ENCODE data around the gene CDC45.

The CDC45 gene

GRCh38 chr22:19497245-19497644 is 17.5 kb downstream of the CDC45 start:
- no peak for DNase-seq

- no peak for DNase-seq
Observed at GRCh38 chr22:19498154-19498865, 18.6 kb downstream of the CDC45 start.

- DNase-seq, result no peak
Observed at GRCh38 chr22:19498866-19499190, 19.1 kb downstream of the CDC45 start.

GRCh38 chr22:19499236-19499879 is 19.6 kb downstream of the CDC45 start:
- no peak for DNase-seq

- no peak for DNase-seq
Observed at GRCh38 chr22:19499880-19500242, 20.1 kb downstream of the CDC45 start.

- no peak for DNase-seq
Observed at GRCh38 chr22:19501897-19502447, 22.3 kb downstream of the CDC45 start.

GRCh38 chr22:19503367-19503766 is 23.6 kb downstream of the CDC45 start:
- no peak for DNase-seq

- DNase-seq, result no peak
Observed at GRCh38 chr22:19503869-19504268, 24.1 kb downstream of the CDC45 start.

- no peak for DNase-seq
Observed at GRCh38 chr22:19504900-19505734, 25.4 kb downstream of the CDC45 start.

- DNase-seq, result no peak
Observed at GRCh38 chr22:19505735-19506126, 26.0 kb downstream of the CDC45 start.

- DNase-seq, result no peak
Observed at GRCh38 chr22:19506212-19506611, 26.5 kb downstream of the CDC45 start.

- DNase-seq, result no peak
Observed at GRCh38 chr22:19507534-19507861, 27.8 kb downstream of the CDC45 start.

GRCh38 chr22:19508024-19508776 is 28.5 kb downstream of the CDC45 start:
- no peak for DNase-seq

GRCh38 chr22:19509191-19509590 is 29.5 kb downstream of the CDC45 start:
- DNase-seq, result no peak

GRCh38 chr22:19509923-19510322 is 30.2 kb downstream of the CDC45 start:
- no peak for DNase-seq

- no peak for DNase-seq
Observed at GRCh38 chr22:19510919-19511341, 31.2 kb downstream of the CDC45 start.

- no peak for DNase-seq
Observed at GRCh38 chr22:19513823-19514222, 34.1 kb downstream of the CDC45 start.

- no peak for DNase-seq
Observed at GRCh38 chr22:19514831-19515565, 35.3 kb downstream of the CDC45 start.

GRCh38 chr22:19515654-19516377 is 36.1 kb downstream of the CDC45 start:
- DNase-seq, result no peak

GRCh38 chr22:19516378-19517170 is 36.9 kb downstream of the CDC45 start:
- DNase-seq, result no peak

GRCh38 chr22:19517171-19517500 is 37.4 kb downstream of the CDC45 start:
- DNase-seq, result no peak

Measured in activated CD8-positive, alpha-beta memory T cell treated with anti-CD3 and anti-CD28 coated beads, Interleukin-2, amount 50 U/mL, for 4 hours (primary cell).